Measurements from ENCODE around the gene GNPAT.

The GNPAT gene

DNA sequence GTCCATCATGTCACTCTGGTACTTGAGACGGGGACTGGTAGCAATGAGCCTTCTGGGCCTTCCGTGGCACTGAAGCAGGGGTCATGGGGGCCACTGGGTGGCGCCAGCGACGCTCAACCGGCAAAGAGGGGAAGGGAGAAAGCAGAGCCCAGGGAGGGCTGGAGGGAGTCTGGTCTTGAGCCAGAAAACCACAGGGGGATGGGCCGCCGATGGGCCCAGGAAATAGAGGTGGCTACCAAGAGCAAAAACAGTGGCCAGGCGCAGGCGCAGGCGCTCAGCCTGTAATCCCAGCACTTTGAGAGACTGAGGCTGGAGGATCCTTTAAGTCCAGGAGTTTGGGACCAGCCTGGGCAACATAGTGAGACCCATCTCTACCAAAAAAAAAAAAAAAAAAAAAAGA, 74.9 kb downstream of the GNPAT start:
- TF ChIP-seq, protein P1, sequence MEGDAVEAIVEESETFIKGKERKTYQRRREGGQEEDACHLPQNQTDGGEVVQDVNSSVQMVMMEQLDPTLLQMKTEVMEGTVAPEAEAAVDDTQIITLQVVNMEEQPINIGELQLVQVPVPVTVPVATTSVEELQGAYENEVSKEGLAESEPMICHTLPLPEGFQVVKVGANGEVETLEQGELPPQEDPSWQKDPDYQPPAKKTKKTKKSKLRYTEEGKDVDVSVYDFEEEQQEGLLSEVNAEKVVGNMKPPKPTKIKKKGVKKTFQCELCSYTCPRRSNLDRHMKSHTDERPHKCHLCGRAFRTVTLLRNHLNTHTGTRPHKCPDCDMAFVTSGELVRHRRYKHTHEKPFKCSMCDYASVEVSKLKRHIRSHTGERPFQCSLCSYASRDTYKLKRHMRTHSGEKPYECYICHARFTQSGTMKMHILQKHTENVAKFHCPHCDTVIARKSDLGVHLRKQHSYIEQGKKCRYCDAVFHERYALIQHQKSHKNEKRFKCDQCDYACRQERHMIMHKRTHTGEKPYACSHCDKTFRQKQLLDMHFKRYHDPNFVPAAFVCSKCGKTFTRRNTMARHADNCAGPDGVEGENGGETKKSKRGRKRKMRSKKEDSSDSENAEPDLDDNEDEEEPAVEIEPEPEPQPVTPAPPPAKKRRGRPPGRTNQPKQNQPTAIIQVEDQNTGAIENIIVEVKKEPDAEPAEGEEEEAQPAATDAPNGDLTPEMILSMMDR (conservative IDR thresholded peaks at IDR 0.05; ENCODE audit: low read length), result peak; percentile 52
- peak; percentile 19 for DNase-seq (ENCODE audit: low read depth)
- no peak overlapping the region for H3K4me3 ChIP-seq (ENCODE audit: low read length)

DNA sequence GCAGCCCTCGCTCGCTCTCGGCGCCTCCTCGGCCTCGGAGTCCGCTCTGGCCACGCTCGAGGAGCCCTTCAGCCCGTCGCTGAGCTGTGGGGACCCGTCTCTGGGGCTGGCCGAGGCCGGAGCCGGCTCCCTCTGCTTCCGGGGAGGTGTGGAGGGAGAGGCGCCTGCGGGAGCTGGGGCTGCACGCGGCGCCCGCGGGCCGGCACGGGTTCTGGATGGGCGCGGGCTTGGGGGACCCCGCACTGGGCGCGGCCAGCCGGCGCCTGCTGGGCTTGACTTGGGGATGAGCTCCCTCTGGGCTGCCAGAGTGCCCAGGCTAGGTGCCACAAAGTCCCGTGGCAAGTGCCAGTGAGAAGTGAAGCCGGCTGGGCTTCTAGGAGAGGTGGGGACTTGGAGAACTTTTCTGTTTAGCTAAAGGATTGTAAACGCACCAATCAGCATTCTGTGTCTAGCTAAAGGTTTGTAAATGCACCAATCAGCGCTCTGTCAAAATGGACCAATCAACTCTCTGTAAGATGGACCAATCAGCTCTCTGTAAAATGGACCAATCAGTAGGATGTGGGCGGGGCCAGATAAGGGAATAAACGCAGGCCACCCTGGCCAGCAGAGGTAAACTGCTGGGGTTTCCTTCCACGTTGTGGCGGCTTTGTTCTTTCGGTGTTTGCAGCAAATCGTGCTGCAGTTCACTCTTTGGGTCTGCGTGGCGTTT, 76.4 kb downstream of the GNPAT start:
- DNase-seq (ENCODE audit: low read depth), result no peak
- H3K4me3 ChIP-seq (ENCODE audit: low read length), result no peak overlapping the region
- TF ChIP-seq, protein P1 (conservative IDR thresholded peaks at IDR 0.05; ENCODE audit: low read length), result no peak

DNA sequence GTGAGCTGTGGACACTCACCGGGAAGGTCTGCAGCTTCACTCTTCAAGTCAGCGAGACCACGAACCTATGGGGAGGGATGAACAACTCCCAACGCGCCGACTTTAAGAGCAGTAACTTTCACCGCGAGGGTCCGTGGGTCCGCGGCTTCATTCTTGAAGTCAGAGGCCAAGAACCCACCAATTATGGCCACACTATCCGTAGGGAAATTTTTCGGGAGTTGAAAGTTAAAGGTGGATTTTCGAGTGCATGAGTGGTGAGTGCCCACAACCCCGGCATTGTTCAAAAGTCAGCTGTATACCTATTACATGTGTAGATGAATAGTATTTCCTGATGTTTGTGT, 77.0 kb downstream of the GNPAT start:
- no peak overlapping the region for H3K4me3 ChIP-seq (ENCODE audit: low read length)
- TF ChIP-seq, protein P1 (conservative IDR thresholded peaks at IDR 0.05; ENCODE audit: low read length), result no peak

GRCh38 chr1:231318568-231318967, 77.6 kb downstream of the GNPAT start:
- no peak overlapping the region for H3K4me3 ChIP-seq (ENCODE audit: low read length)
- TF ChIP-seq, protein P1 (conservative IDR thresholded peaks at IDR 0.05; ENCODE audit: low read length), result no peak
- no peak for DNase-seq (ENCODE audit: low read depth)

More for the DNA sequence above, 77.0 kb downstream of the GNPAT start:
- DNase-seq (ENCODE audit: low read depth), result no peak

GRCh38 chr1:231319080-231319479, 78.1 kb downstream of the GNPAT start:
- H3K4me3 ChIP-seq (ENCODE audit: low read length), result no peak overlapping the region
- TF ChIP-seq, protein P1 (conservative IDR thresholded peaks at IDR 0.05; ENCODE audit: low read length), result no peak
- DNase-seq (ENCODE audit: low read depth), result no peak

DNA sequence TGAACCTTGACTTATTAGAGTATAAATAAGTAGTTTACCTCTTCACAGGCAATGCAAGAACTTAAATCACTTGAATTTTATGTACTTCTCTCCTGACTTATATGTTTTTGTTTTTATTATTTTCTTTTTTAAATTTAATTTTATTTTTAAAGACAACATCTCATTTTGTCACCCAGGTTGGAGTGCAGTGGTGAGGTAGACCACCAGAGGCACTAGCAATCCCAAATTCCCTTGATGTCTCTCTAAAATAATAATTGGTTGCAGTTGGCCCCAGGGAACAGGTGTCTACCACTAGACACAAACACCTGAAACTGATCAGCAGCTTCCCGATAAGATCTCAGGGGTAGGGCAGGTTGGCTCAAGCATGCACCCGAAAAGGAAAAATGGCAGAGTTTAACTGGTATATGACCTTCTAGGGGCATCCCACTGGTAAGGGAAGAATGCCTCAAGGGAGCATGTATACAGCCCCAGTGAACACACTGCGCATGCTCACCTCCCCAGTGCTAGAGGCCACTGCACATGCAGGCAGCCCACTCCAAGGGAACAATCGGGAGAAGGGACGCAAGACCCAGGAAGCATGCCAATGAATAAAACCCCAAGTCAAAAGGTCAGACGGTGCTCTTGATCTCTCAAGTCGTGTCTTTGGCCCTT, 82.0 kb downstream of the GNPAT start:
- DNase-seq (ENCODE audit: low read depth), result no peak
- TF ChIP-seq, protein P1 (conservative IDR thresholded peaks at IDR 0.05; ENCODE audit: low read length), result 0 out of 2 replicates have a peak, but pooled peaks have one; percentile 6
- H3K4me3 ChIP-seq (ENCODE audit: low read length), result no peak overlapping the region

DNA sequence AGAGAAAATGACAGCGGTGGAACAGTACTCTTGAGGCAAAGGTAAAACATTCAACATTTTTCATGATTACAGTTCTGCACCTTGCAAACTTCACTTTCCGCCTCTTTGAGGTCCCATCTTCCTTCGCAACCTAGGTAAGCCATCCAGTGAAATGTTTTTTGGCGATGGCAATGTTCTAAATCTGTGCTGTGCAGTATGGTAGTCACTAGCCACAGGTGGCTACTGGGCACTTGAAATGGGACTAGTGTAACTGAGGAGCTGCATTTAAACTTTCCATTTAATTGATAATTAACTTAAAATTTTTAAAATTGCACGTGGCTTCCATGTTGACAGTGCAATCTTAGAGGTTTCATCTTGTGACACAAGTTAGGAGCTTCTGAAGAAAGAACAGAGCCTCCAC, 83.6 kb downstream of the GNPAT start:
- DNase-seq (ENCODE audit: low read depth), result no peak
- no peak overlapping the region for H3K4me3 ChIP-seq (ENCODE audit: low read length)
- TF ChIP-seq, protein P1 (conservative IDR thresholded peaks at IDR 0.05; ENCODE audit: low read length), result no peak

Data from AG10803 (cell line).